HG02798 (cell line): ENCODE measurements around the gene CNIH3.
"Not testable (repeated sequence)": the region's sequence is repeated elsewhere in the genome, so short reads cannot be mapped to it uniquely, and the experiment has no call there.

Experiments used
- ATAC-seq: cut with Tn5 transposase; IDR thresholded peaks from one replicate; pipeline ENCODE4 v1.9.1; 2021; ENCODE audit warnings: mild to moderate bottlenecking; ENCODE audit not compliant: unreplicated experiment, poor library complexity

The CNIH3 gene

GRCh38 chr1:224615861-224616755 lies at the start of gene CNIH3:
TSS of gene CNIH3 (plus strand) at chr1:224616317. CDS start at chr1:224617175, 858 bp downstream.
- ATAC-seq: no peak

GRCh38 chr1:224566492-224566891 lies 49.6 kb upstream of the CNIH3 start:
- not testable (repeated sequence) for ATAC-seq

GRCh38 chr1:224569276-224569675 lies 46.8 kb upstream of the CNIH3 start:
- ATAC-seq: no peak

GRCh38 chr1:224571975-224572374 lies 44.1 kb upstream of the CNIH3 start:
- ATAC-seq: not testable (repeated sequence)

GRCh38 chr1:224579526-224579925 lies 36.6 kb upstream of the CNIH3 start:
- ATAC-seq: no peak

- no peak for ATAC-seq
Observed at GRCh38 chr1:224580006-224580405, 36.1 kb upstream of the CNIH3 start.

- no peak for ATAC-seq
Observed at GRCh38 chr1:224582041-224582440, 34.1 kb upstream of the CNIH3 start.

GRCh38 chr1:224583774-224584173 lies 32.3 kb upstream of the CNIH3 start:
- ATAC-seq: no peak

- no peak for ATAC-seq
Observed at GRCh38 chr1:224585051-224585450, 31.1 kb upstream of the CNIH3 start.

GRCh38 chr1:224587051-224587450 lies 29.1 kb upstream of the CNIH3 start:
- no peak for ATAC-seq

GRCh38 chr1:224588515-224588914 lies 27.6 kb upstream of the CNIH3 start:
- ATAC-seq: no peak

- ATAC-seq: no peak
Observed at GRCh38 chr1:224589006-224589405, 27.1 kb upstream of the CNIH3 start.

GRCh38 chr1:224591326-224591725 lies 24.8 kb upstream of the CNIH3 start:
- ATAC-seq: no peak

GRCh38 chr1:224592636-224593582 lies 23.2 kb upstream of the CNIH3 start:
- peak; percentile 43 for ATAC-seq

GRCh38 chr1:224594360-224594759 lies 21.8 kb upstream of the CNIH3 start:
- no peak for ATAC-seq

GRCh38 chr1:224594851-224595250 lies 21.3 kb upstream of the CNIH3 start:
- ATAC-seq: no peak

- ATAC-seq: no peak
Observed at GRCh38 chr1:224605482-224606181, 10.5 kb upstream of the CNIH3 start.

- ATAC-seq: no peak
Observed at GRCh38 chr1:224607188-224608148, 8.6 kb upstream of the CNIH3 start.

GRCh38 chr1:224609333-224609732 lies 6.8 kb upstream of the CNIH3 start:
- no peak for ATAC-seq
